Mononuclear cell (primary cell): ENCODE data around the gene MTOR. TPM values are rescaled to one million over a fixed set of nuclear protein-coding genes. Genes with fewer than 3 reads are reported as not detected.
A peak's percentile ranks its signal among the peaks of the same experiment; 100 is the strongest.
"Not testable (repeated sequence)": the region's sequence is repeated elsewhere in the genome, so short reads cannot be mapped to it uniquely, and the experiment has no call there.

Experiments used
- H3K27me3 ChIP-seq: 2 replicates; pipeline ENCODE4 v1.6.0; 2011; ENCODE audit warnings: low read length, control low read depth; ENCODE audit not compliant: insufficient read depth
- H3K4me1 ChIP-seq: 2 replicates; pipeline ENCODE4 v1.5.1; 2011; ENCODE audit warnings: mild to moderate bottlenecking, low read length, control low read depth; ENCODE audit not compliant: insufficient read depth
- H3K4me3 ChIP-seq: 2 replicates; pipeline ENCODE4 v1.5.1; 2011; ENCODE audit warnings: mild to moderate bottlenecking, low read length, moderate library complexity
- H3K9me3 ChIP-seq: 2 replicates; pipeline ENCODE4 v1.5.1; 2011; ENCODE audit warnings: low read depth, mild to moderate bottlenecking, control low read depth, low read length
- total RNA-seq: library from RNA; depleted of rRNA; stranded (reverse); fragments of >200 nt; gene quantifications from one replicate; pipeline ENCODE4 v1.2.3, GENCODE V29; 2012

Gene MTOR
- total RNA-seq, 1 donor, result 21.9 TPM

DNA sequence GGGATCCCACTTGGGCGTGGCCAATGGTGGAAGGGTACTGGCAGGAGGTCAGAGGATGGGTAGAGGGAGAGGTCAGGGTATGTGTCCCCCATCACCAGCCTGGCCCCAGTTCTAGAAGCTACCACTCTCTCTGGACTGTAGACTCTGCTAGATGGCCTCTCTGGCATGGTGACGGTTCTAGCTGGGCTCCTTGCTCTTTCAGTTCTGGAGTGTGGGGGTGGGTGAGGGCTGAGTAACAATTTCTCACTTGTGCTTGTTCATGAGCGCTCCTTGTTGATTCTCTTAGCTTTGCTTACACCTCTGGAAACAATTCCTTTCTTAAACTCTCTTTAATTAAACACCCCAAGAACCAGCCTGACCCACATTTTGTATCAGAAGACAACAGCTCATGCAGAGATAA, 137.4 kb downstream of the MTOR start:
- Histone ChIP-seq H3K9me3 (no peaks in the 10 kb centered on the region), H3K27me3 (no peaks in the 10 kb centered on the region), H3K4me3 (no peak overlapping the region), H3K4me1 (no peaks in the 10 kb centered on the region)

DNA sequence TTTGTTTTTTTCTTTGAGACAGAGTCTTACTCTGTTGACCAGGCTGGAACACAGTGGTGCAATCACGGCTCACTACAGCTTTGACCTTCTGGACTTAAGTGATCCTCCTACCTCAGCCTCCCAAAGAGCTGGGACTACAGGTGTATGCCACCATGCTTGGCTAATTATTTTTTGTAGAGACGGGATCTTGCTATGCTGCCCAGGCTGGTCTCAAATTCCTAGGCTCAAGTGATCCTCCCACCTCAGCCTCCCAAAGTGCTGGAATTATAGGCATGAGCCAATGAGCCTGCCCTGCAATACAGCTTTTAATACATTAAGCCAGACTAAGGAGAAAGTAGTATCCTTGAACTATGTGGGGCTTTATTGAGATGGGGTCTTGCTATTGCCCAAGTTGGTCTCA, 146.0 kb downstream of the MTOR start:
- no peak overlapping the region for H3K4me3 ChIP-seq
- H3K27me3 ChIP-seq, result no peaks in the 10 kb centered on the region
- no peaks in the 10 kb centered on the region for H3K9me3 ChIP-seq
- no peaks in the 10 kb centered on the region for H3K4me1 ChIP-seq

DNA sequence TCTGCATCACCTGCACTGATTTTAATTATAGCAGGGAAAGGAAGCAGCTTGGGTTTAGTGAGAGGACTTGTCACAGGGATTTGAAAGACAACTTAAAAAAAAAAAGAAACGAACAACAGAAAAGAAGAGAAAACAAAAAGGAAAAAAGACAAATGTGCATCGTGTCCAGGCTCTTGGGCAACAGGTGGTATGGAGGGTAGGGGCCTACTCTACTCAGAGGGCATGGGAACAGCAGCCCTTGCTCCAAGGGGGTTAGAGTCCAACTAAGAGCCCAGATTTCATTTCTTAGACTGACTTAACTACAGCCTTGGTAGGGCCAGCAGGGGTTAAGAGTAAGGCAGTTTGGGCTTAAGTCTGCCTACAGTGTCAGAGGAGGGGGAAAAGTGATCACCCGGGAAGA, 147.4 kb downstream of the MTOR start:
- H3K4me3 ChIP-seq, result no peak overlapping the region
- H3K4me1 ChIP-seq, result no peaks in the 10 kb centered on the region
- H3K9me3 ChIP-seq, result no peaks in the 10 kb centered on the region
- no peaks in the 10 kb centered on the region for H3K27me3 ChIP-seq

DNA sequence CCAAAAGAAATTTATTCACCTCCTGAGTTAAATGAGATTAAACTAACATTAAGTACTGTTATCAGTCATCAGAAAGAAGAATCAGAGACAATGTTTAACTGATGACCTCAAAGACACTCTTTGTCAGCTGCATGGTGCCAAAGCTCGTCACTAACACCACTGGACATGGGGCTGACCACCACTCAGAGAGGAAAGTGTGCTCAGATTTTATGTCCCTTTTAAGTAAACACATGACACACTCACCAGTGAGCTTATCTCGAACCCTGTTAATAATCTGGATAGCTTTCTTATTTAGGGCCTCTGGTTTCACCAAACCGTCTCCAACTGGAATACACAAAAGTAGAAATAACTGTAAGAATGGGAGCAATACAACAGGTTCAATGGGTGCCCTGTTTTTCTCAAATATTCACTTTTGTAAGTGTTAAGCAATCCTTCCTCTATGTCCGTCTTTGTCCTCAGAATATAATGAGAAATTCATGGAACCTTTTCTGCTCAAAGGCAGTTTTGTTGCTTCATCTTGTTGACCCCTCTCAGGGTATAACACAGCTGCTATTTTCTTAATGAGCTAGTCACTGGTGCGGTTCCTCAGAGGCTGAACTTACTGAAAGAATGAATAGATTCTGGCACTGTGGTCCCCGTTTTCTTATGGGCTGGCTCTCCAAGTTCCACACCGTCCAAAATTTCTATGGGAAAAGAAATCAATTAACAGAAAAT, 153.1 kb downstream of the MTOR start:
- no peaks in the 10 kb centered on the region for H3K9me3 ChIP-seq
- no peaks in the 10 kb centered on the region for H3K27me3 ChIP-seq
- H3K4me1 ChIP-seq, result no peaks in the 10 kb centered on the region
- no peak overlapping the region for H3K4me3 ChIP-seq

GRCh38 chr1:11107599-11107998, 154.8 kb downstream of the MTOR start:
- H3K27me3 ChIP-seq, result no peaks in the 10 kb centered on the region
- no peaks in the 10 kb centered on the region for H3K4me1 ChIP-seq
- no peak overlapping the region for H3K4me3 ChIP-seq
- H3K9me3 ChIP-seq, result no peaks in the 10 kb centered on the region

GRCh38 chr1:11105586-11105985, 156.8 kb downstream of the MTOR start:
- no peaks in the 10 kb centered on the region for H3K9me3 ChIP-seq
- H3K4me1 ChIP-seq, result no peaks in the 10 kb centered on the region
- no peaks in the 10 kb centered on the region for H3K27me3 ChIP-seq
- no peak overlapping the region for H3K4me3 ChIP-seq

GRCh38 chr1:11101347-11101746, 161.0 kb downstream of the MTOR start:
- Histone ChIP-seq H3K4me1 (peaks cover 12% of the 10 kb centered on the region), H3K27me3 (no peaks in the 10 kb centered on the region), H3K4me3 (no peak overlapping the region), H3K9me3 (no peaks in the 10 kb centered on the region)

GRCh38 chr1:11100806-11101205, 161.5 kb downstream of the MTOR start:
- not testable (repeated sequence) for H3K9me3 ChIP-seq, H3K27me3 ChIP-seq, H3K4me3 ChIP-seq
- H3K4me1 ChIP-seq, result peaks cover 12% of the 10 kb centered on the region

GRCh38 chr1:11100149-11100493, 162.2 kb downstream of the MTOR start:
- H3K4me1 ChIP-seq, result peaks cover 12% of the 10 kb centered on the region
- H3K4me3 ChIP-seq, result peak overlapping the region; percentile 97

GRCh38 chr1:11099310-11100148, 162.8 kb downstream of the MTOR start, which contains the start of gene EXOSC10:
TSS of gene EXOSC10 (minus strand) at chr1:11099869. CDS start at chr1:11099831, 38 bp downstream.
- H3K4me3 ChIP-seq, result peak within 1 kb of the TSS; percentile 97
- no peaks in the 10 kb centered on the region for H3K9me3 ChIP-seq
- peaks cover 12% of the 10 kb centered on the region for H3K4me1 ChIP-seq
- H3K27me3 ChIP-seq, result no peaks in the 10 kb centered on the region

More at GRCh38 chr1:11100149-11100493, 162.2 kb downstream of the MTOR start:
- Histone ChIP-seq H3K9me3 (no peaks in the 10 kb centered on the region), H3K27me3 (no peaks in the 10 kb centered on the region)

DNA sequence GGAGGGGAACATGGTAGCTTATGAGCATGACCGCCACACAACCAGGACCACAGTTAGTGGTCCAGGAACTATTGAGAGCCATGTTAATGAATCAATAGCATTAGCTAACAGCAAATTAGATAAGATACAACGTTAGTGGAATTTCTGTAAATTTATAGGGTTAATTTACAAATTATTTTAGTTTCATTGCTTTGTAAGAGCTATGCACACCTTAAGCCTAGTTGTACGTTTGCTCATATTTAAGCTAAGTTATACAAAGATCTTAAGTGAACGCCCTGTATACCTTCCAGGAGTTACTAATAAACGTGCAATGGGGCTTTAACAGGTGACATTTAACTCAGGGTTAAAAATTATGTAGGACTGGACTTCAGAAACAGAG, 163.4 kb downstream of the MTOR start:
- Histone ChIP-seq H3K27me3 (no peaks in the 10 kb centered on the region), H3K4me3 (peak overlapping the region; percentile 97), H3K4me1 (peaks cover 12% of the 10 kb centered on the region), H3K9me3 (no peaks in the 10 kb centered on the region)

DNA sequence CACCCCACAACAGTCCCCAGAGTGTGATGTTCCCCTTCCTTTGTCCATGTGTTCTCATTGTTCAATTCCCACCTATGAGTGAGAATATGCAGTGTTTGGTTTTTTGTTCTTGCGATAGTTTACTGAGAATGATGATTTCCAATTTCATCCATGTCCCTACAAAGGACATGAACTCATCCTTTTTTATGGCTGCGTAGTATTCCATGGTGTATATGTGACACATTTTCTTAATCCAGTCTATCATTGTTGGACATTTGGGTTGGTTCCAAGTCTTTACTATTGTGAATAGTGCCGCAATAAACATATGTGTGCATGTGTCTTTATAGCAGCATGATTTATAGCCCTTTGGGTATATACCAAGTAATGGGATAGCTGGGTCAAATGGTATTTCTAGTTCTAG, 178.6 kb downstream of the MTOR start:
- not testable (repeated sequence) for H3K9me3 ChIP-seq, H3K4me3 ChIP-seq, H3K4me1 ChIP-seq, H3K27me3 ChIP-seq

DNA sequence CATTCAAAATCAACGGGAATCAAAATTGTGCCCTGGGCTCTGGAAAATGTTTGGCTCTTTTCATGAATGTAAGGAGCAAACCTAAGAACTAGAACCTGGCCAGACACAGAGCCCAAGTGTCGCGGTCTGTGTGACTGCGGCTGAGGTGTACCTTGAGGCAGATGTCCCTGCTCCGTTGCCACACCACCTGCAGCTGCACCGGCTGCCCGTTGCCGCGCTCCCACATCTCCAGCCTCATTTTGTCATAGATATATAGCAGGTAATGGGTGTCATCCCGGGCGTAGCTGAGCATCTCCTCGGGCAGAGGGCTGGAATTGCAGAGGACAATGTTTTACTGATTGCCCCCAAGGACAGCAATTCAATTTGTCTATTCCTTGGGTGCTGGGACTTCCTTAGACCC, 181.4 kb downstream of the MTOR start:
- H3K27me3 ChIP-seq, result no peaks in the 10 kb centered on the region
- H3K9me3 ChIP-seq, result no peaks in the 10 kb centered on the region
- H3K4me3 ChIP-seq, result no peak overlapping the region
- H3K4me1 ChIP-seq, result no peaks in the 10 kb centered on the region

DNA sequence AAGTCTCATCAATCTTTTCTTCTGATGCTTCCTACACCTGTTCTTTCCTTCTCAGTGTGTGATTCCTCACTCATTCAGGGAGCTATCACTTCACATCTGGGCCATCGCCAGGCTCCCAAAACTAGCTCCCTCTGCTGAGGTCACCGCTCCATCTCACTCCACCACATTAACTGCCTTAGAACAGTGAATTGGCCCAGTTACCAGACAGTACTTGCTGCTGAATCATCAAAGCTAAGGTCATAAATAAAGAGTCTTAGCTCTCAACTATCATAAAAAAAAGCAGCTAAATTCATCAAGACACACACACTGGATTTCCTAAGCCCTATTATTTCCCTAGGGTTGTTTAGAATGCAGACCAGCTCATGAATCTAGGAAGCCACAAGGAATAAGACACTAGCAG, 183.7 kb downstream of the MTOR start:
- Histone ChIP-seq H3K27me3 (no peaks in the 10 kb centered on the region), H3K4me3 (no peak overlapping the region), H3K4me1 (no peaks in the 10 kb centered on the region), H3K9me3 (no peaks in the 10 kb centered on the region)

GRCh38 chr1:11073398-11073797, 189.0 kb downstream of the MTOR start:
- not testable (repeated sequence) for H3K4me3 ChIP-seq, H3K9me3 ChIP-seq, H3K27me3 ChIP-seq, H3K4me1 ChIP-seq
